RWPE2 (cell line): Measurements from ENCODE around the gene DIP2C.

Experiments
- ATAC-seq: fragments of 200-7000 bp; cut with Tn5 transposase; 3 replicates; pipeline ENCODE4 v1.9.1; 2021; ENCODE audit warnings: low read depth
- DNase-seq: peaks from one replicate; pipeline ENCODE4 v3.0.0-alpha.2; 2020; ENCODE audit warnings: low spot score
- H3K27ac ChIP-seq: fragments of 450-650 bp; 2 replicates; pipeline ENCODE4 v1.5.1; 2017; ENCODE audit warnings: mild to moderate bottlenecking; ENCODE audit not compliant: poor library complexity, severe bottlenecking
- H3K27me3 ChIP-seq: fragments of 250-450 bp; sonication (Bioruptor Pico); 2 replicates; pipeline ENCODE4 v1.5.1; 2021; ENCODE audit warnings: mild to moderate bottlenecking, moderate library complexity; ENCODE audit not compliant: insufficient read depth, poor library complexity, severe bottlenecking
- H3K36me3 ChIP-seq: fragments of 250-450 bp; sonication (Bioruptor Pico); 2 replicates; pipeline ENCODE4 v1.5.1; 2020; ENCODE audit warnings: low read depth, mild to moderate bottlenecking, moderate library complexity
- H3K4me1 ChIP-seq: fragments of 250-450 bp; sonication (Bioruptor Pico); 2 replicates; pipeline ENCODE4 v1.5.1; 2021; ENCODE audit warnings: mild to moderate bottlenecking, moderate library complexity; ENCODE audit not compliant: insufficient read depth, poor library complexity, severe bottlenecking
- H3K4me3 ChIP-seq: fragments of 250-450 bp; sonication (Bioruptor Pico); 2 replicates; pipeline ENCODE4 v1.5.1; 2021; ENCODE audit warnings: mild to moderate bottlenecking, moderate library complexity; ENCODE audit not compliant: severe bottlenecking
- H3K9me3 ChIP-seq: fragments of 250-450 bp; sonication (Bioruptor Pico); 2 replicates; pipeline ENCODE4 v1.5.1; 2021; ENCODE audit warnings: mild to moderate bottlenecking, moderate library complexity; ENCODE audit not compliant: severe bottlenecking
- CTCF ChIP-seq: fragments of 450-650 bp; IDR thresholded peaks from one replicate; pipeline ENCODE4 v1.5.1; 2017; ENCODE audit warnings: mild to moderate bottlenecking, moderate library complexity; ENCODE audit not compliant: poor library complexity, severe bottlenecking

DIP2C gene

DNA sequence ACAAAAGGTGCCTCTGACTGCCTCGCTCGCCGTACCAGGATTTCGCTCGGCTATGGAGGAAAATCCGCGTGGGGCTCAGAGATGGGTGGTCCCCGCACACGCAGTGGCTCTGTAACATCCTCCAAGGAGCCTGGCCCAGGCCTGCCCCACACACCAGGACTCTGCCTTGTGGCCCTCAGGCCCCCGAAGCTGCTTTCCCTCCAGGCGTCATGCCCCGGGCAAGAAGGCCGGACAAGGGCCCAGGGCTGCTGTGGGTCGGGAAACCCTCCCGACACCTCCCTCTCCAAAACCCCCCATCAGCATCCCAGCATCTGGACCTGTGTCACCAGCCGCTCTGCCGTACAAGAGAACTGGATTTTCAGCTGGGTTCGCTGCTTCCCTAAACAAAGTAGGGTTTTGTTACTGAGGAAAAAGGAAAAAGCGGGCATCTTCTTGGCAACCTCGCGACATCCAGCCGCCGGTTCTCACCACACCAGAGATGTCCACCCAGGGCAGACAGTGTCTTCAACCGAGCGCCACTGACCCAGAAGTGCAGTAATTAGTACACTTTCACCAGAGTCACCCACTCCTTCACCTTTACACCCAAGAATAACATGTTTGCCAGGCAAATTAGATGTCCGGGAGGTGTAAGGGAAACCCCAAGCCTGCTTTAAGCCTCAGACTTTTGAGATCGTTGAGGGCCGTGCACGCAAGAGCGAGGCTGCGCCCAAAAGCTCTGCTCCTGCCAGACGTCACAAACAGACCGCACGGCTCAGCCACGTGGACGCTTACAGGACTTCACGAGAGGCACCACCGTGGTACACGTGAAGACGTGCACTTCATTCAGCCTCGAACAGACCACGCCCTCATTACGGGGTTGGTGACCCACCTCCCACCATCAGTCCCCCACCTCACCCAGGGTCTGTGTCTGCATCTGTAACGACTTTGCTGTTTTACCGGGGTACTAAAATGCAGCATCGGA lies 62.2 kb downstream of the DIP2C start:
- H3K27ac ChIP-seq, result no peak overlapping the region
- H3K36me3 ChIP-seq, result no peaks in the 10 kb centered on the region
- no peak for ATAC-seq
- no peaks in the 10 kb centered on the region for H3K27me3 ChIP-seq
- H3K4me3 ChIP-seq, result no peak overlapping the region
- no peak for TF ChIP-seq CTCF
- no peak for DNase-seq
- peaks cover 2% of the 10 kb centered on the region for H3K4me1 ChIP-seq
- H3K9me3 ChIP-seq, result no peaks in the 10 kb centered on the region

- Histone ChIP-seq H3K4me3 (no peak overlapping the region), H3K36me3 (no peaks in the 10 kb centered on the region), H3K9me3 (no peaks in the 10 kb centered on the region), H3K4me1 (peaks cover 2% of the 10 kb centered on the region), H3K27ac (no peak overlapping the region), H3K27me3 (no peaks in the 10 kb centered on the region)
- DNase-seq (no peak), ATAC-seq (no peak)
- TF ChIP-seq CTCF, result no peak
Observed at GRCh38 chr10:625751-626711, 63.4 kb downstream of the DIP2C start.

- Histone ChIP-seq H3K4me1 (peaks cover 2% of the 10 kb centered on the region), H3K27me3 (no peaks in the 10 kb centered on the region), H3K27ac (no peak overlapping the region), H3K36me3 (no peaks in the 10 kb centered on the region), H3K9me3 (no peaks in the 10 kb centered on the region), H3K4me3 (no peak overlapping the region)
- ATAC-seq (no peak), DNase-seq (no peak)
- no peak for TF ChIP-seq CTCF
Observed at GRCh38 chr10:625333-625696, 64.2 kb downstream of the DIP2C start.

DNA sequence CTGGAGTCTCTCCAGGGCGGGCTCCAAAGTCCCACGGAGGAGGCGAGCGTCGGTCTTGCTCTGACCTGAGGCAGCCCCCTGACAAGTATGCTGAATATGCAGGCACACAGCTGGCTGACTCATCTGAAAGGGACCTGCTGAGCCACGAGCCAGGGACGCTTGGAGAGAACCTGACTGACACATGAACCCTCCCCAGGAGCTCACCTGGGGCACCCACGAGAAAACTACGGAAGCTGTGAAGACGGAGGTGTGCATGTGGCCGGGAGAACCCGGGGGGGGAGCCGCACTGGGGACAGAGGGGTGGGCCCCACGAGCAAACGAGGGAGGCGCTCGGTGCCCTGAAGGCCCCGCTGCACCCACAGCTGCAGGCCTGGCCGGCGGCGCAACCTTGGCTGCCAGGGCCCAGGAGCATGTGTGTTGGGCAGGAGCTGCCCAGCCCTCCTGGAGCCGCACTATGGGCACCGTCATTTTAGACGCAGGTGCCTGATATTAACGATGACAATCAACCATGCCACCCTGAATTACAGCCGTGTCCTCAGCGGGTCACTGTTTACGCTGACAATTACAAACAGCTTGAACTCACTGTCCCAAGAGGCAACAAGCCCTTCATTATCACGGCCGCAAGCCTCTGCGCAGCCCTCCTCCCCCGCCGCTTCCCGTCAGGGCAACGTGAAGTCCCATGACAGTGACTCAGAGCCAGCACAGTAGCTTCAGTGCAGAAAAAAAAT lies 64.7 kb downstream of the DIP2C start:
- Histone ChIP-seq H3K36me3 (no peaks in the 10 kb centered on the region), H3K4me3 (no peak overlapping the region), H3K27ac (no peak overlapping the region), H3K4me1 (peaks cover 2% of the 10 kb centered on the region), H3K9me3 (no peaks in the 10 kb centered on the region), H3K27me3 (no peaks in the 10 kb centered on the region)
- no peak for DNase-seq
- peak; percentile 88 for ATAC-seq
- no peak for TF ChIP-seq CTCF
